Kidney (tissue), 22 donors: ENCODE data around the gene CBFB. TPM values are rescaled to one million over a fixed set of nuclear protein-coding genes. Genes with fewer than 3 reads are reported as not detected.
A peak's percentile ranks its signal among the peaks of the same experiment; 100 is the strongest.

Experiments
- DNase-seq, 5 donors: peaks; one replicate each; pipeline ENCODE4 v3.0.0-alpha.2; 2013 to 2020
- FAIRE-seq: peaks from 2 replicates; lab custom pipeline; 2012; peaks lifted over from hg19 to GRCh38; lab: Jason Lieb, UNC
- H3K27ac ChIP-seq, 2 donors: one replicate each; pipeline ENCODE4 v1.7.0; 2013; ENCODE audit warnings: low read depth in 2 of 2, low read length in 2 of 2, inconsistent platforms in 1 of 2
- H3K27me3 ChIP-seq: one replicate; pipeline ENCODE4 v1.7.1; 2013; ENCODE audit warnings: low read length, inconsistent platforms; ENCODE audit not compliant: control insufficient read depth, insufficient read depth
- H3K36me3 ChIP-seq, 3 donors: one replicate each; pipeline versions ENCODE4 v1.7.0 to v1.7.1; 2013; ENCODE audit warnings: low read length in 3 of 3, control low read depth in 1 of 3, inconsistent platforms in 1 of 3; ENCODE audit not compliant: insufficient read depth in 3 of 3, control insufficient read depth in 2 of 3
- H3K4me1 ChIP-seq, 3 donors: one replicate each; pipeline versions ENCODE4 v1.7.0 to v1.7.1; 2013; ENCODE audit warnings: low read length in 3 of 3, inconsistent platforms in 1 of 3, low read depth in 1 of 3; ENCODE audit not compliant: control insufficient read depth in 2 of 3, insufficient read depth in 2 of 3
- H3K4me3 ChIP-seq, 3 donors: one replicate each; pipeline versions ENCODE4 v1.7.0 to v1.8.1; 2013; ENCODE audit warnings: low read length in 3 of 3, control low read depth in 1 of 3, inconsistent platforms in 1 of 3
- H3K9ac ChIP-seq, 3 donors: one replicate each; pipeline versions ENCODE4 v1.7.0 to v1.7.1; 2013; ENCODE audit warnings: low read length in 3 of 3, control low read depth in 1 of 3, inconsistent platforms in 1 of 3
- H3K9me3 ChIP-seq, 3 donors: one replicate each; pipeline versions ENCODE4 v1.7.0 to v1.7.1; 2013; ENCODE audit warnings: low read length in 3 of 3, control low read depth in 1 of 3, inconsistent platforms in 1 of 3; ENCODE audit not compliant: control insufficient read depth in 2 of 3, insufficient read depth in 1 of 3
- CTCF ChIP-seq: IDR thresholded peaks from 3 replicates; pipeline ENCODE4 v1.5.1; 2012; ENCODE audit warnings: mild to moderate bottlenecking, moderate library complexity, borderline replicate concordance; ENCODE audit not compliant: insufficient read depth; ENCODE audit errors: extremely low read depth
- intact Hi-C: fragments of 100-400 bp; cut with DNase I; formaldehyde crosslinking; loops from one replicate; pipeline ENCODE4 v1.11.1; 2022
- long read RNA-seq, 10 donors: library from polyadenylated mRNA in 1 of 10; unstranded in 1 of 10; transcript quantifications; one replicate each; pipeline ENCODE4 v2.0.0 and lab custom pipeline, GENCODE V29; 2021 to 2026
- polyA plus RNA-seq: library from polyadenylated mRNA; stranded (reverse); fragments of 350-450 nt; fragmentation: Illumina TruSeq; extraction: RNeasy Lipid Tissue Mini Kit (QIAGEN cat#74804); gene quantifications from one replicate; pipeline ENCODE4 v1.2.3, GENCODE V29; 2014; ENCODE audit warnings: low read depth, low replicate concordance; ENCODE audit not compliant: insufficient read depth
- total RNA-seq: library from RNA; stranded (reverse); fragmentation: NEBNext Ultra II Directional; extraction: Animal tissue kit (Norgen Biotek cat#: 25700); gene quantifications from one replicate; pipeline ENCODE4 v1.2.1, GENCODE V29; 2021
- donor health status: control.
- donor health status: control.
- donor health status: control.
- donor health status: control.
- donor health status: control.
- donor health status: DM: yes; HTN: yes; CAD: no.
- donor health status: Normal renal cell carcinoma (clear cell type).

CBFB gene
- total RNA-seq (57.3 TPM), polyA plus RNA-seq (9.7 TPM)
- long read RNA-seq, donor 1, transcript CBFB-201 (6 exons, 3,136 nt) = major isoform, 5 of 17 reads
- long read RNA-seq, donor 1, partial matches to known transcripts = 5 of 17 reads
- long read RNA-seq, donor 1, other reads (novel, unspliced or antisense) = 0 of 17 reads
- long read RNA-seq, donor 2, transcript CBFB-201 (6 exons, 3,136 nt) = major isoform, 6 of 11 reads
- long read RNA-seq, donor 2, partial matches to known transcripts = 0 of 11 reads
- long read RNA-seq, donor 2, other reads (novel, unspliced or antisense) = 0 of 11 reads
- long read RNA-seq, donor 3, transcript CBFB-201 (6 exons, 3,136 nt) = major isoform, 8 of 14 reads
- long read RNA-seq, donor 3, partial matches to known transcripts = 0 of 14 reads
- long read RNA-seq, donor 3, other reads (novel, unspliced or antisense) = 0 of 14 reads
- long read RNA-seq, donor 4, transcript CBFB-201 (6 exons, 3,136 nt) = major isoform, 7 of 26 reads
- long read RNA-seq, donor 4, partial matches to known transcripts = 14 of 26 reads
- long read RNA-seq, donor 4, other reads (novel, unspliced or antisense) = 0 of 26 reads
- long read RNA-seq, donor 5, partial matches to known transcripts = 0 of 1 reads
- long read RNA-seq, donor 5, other reads (novel, unspliced or antisense) = 0 of 1 reads
- long read RNA-seq, donor 6, partial matches to known transcripts = 8 of 12 reads
- long read RNA-seq, donor 6, other reads (novel, unspliced or antisense) = 0 of 12 reads
- long read RNA-seq, donor 7, transcript CBFB-201 (6 exons, 3,136 nt) = minor isoform, 22 of 79 reads
- long read RNA-seq, donor 7, transcript CBFB-202 (6 exons, 2,971 nt) = major isoform, 24 of 79 reads
- long read RNA-seq, donor 7, partial matches to known transcripts = 7 of 79 reads
- long read RNA-seq, donor 7, other reads (novel, unspliced or antisense) = 25 of 79 reads
- long read RNA-seq, donor 8, partial matches to known transcripts = 6 of 14 reads
- long read RNA-seq, donor 8, other reads (novel, unspliced or antisense) = 0 of 14 reads
- long read RNA-seq, donor 9, partial matches to known transcripts = 0 of 3 reads
- long read RNA-seq, donor 9, other reads (novel, unspliced or antisense) = 0 of 3 reads
- long read RNA-seq, donor 10, transcript CBFB-201 (6 exons, 3,136 nt) = major isoform, 5 of 11 reads
- long read RNA-seq, donor 10, partial matches to known transcripts = 0 of 11 reads
- long read RNA-seq, donor 10, other reads (novel, unspliced or antisense) = 0 of 11 reads

- Histone ChIP-seq H3K27me3 (no peaks in the 10 kb centered on the region), H3K9me3 (no peaks in the 10 kb centered on the region), H3K27ac (peak within 1 kb of the TSS; percentile 94 to 98), H3K4me1 (peaks cover 3 to 12% (median 3%) of the 10 kb centered on the region in 3 donors), H3K4me3 (peak within 1 kb of the TSS; percentile 68 to 81 (median 77)), H3K36me3 (no peaks in the 10 kb centered on the region), H3K9ac (peak within 1 kb of the TSS; percentile 50 to 79 (median 78))
- intact Hi-C loops = no loop called here
- no peak for TF ChIP-seq CTCF
- DNase-seq (peak; percentile 93 to 97 (median 95)), FAIRE-seq (no peak)
Observed at GRCh38 chr16:67028696-67029253, at the start of gene CBFB. Gene CBFB (plus strand): TSS chr16:67029149. CDS start chr16:67029408, 259 bp downstream.

GRCh38 chr16:66983033-66983432 lies 45.9 kb upstream of the CBFB start:
- FAIRE-seq = peak; percentile 27
- no peak for TF ChIP-seq CTCF

GRCh38 chr16:66984892-66985311 lies 44.0 kb upstream of the CBFB start:
- Histone ChIP-seq H3K4me3 (no peak overlapping the region), H3K36me3 (no peaks in the 10 kb centered on the region), H3K9me3 (no peaks in the 10 kb centered on the region), H3K9ac (no peak overlapping the region), H3K27ac (no peak overlapping the region), H3K27me3 (no peaks in the 10 kb centered on the region), H3K4me1 (peaks cover 0 to 5% (median 3%) of the 10 kb centered on the region in 3 donors)
- no peak for TF ChIP-seq CTCF
- no peak for DNase-seq
- no peak for FAIRE-seq
- intact Hi-C loops = no loop called here

More at GRCh38 chr16:66983033-66983432, 45.9 kb upstream of the CBFB start:
- Histone ChIP-seq H3K36me3 (no peaks in the 10 kb centered on the region), H3K9ac (no peak overlapping the region), H3K9me3 (no peaks in the 10 kb centered on the region), H3K4me1 (no peaks in the 10 kb centered on the region), H3K27me3 (no peaks in the 10 kb centered on the region), H3K4me3 (no peak overlapping the region), H3K27ac (no peak overlapping the region)
- DNase-seq = no peak
- intact Hi-C loops = no loop called here
